ENCODE data around the gene ZBTB7C. TPM values are rescaled to one million over a fixed set of nuclear protein-coding genes. Genes with fewer than 3 reads are reported as not detected.

The ZBTB7C gene
- total RNA-seq, 1 donor from 2014 or later = 2.7 TPM

DNA sequence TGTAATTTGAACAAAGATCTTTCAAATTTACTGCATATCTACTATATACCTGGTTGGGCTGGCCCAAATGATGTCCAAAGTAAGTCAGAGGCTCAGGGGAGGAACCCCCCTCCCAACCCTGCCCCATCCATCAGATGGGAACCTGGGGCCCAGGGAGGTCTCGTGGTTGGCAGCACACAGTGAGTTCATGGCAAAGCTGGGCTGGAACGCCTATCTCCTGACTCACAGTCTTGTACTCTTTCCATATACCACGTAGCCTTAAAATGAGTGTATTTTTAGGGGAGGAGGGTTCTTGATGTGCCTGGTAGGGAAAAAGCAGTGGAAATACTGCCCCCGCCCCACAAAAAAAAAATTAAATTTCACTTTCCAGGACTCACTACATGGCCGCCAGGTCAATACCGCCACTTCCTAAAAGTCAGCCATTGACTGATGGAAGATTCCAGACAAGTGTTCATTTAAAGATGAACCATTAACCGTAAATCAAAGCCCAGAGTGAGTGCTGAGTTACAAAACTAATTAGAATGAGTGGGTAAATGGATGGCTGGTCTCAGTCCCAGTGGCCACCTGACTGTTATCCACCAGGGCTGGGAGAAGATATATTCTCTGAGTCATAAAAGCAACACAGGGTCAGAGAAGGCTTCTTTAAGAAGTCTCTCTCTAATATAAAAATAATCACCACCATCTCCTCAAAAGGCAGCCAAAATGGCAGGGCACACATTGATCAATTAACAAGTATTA lies 80.5 kb downstream of the ZBTB7C start:
- no peaks in the 10 kb centered on the region for H3K9me3 ChIP-seq (replicated peaks)
- H3K4me3 ChIP-seq = no peak overlapping the region
- TF ChIP-seq, protein P1, sequence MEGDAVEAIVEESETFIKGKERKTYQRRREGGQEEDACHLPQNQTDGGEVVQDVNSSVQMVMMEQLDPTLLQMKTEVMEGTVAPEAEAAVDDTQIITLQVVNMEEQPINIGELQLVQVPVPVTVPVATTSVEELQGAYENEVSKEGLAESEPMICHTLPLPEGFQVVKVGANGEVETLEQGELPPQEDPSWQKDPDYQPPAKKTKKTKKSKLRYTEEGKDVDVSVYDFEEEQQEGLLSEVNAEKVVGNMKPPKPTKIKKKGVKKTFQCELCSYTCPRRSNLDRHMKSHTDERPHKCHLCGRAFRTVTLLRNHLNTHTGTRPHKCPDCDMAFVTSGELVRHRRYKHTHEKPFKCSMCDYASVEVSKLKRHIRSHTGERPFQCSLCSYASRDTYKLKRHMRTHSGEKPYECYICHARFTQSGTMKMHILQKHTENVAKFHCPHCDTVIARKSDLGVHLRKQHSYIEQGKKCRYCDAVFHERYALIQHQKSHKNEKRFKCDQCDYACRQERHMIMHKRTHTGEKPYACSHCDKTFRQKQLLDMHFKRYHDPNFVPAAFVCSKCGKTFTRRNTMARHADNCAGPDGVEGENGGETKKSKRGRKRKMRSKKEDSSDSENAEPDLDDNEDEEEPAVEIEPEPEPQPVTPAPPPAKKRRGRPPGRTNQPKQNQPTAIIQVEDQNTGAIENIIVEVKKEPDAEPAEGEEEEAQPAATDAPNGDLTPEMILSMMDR (IDR thresholded peaks at IDR 0.05; ENCODE audit: borderline replicate concordance) = no peak
- no peak for DNase-seq
- no peaks in the 10 kb centered on the region for H3K36me3 ChIP-seq
- intact Hi-C loops (cut with micrococcal nuclease) = no loop called here
- H3K27me3 ChIP-seq (ENCODE audit: low read depth) = no peaks in the 10 kb centered on the region
- H3K27ac ChIP-seq (replicated peaks) = no peak overlapping the region
- H3K4me1 ChIP-seq = no peaks in the 10 kb centered on the region

DNA sequence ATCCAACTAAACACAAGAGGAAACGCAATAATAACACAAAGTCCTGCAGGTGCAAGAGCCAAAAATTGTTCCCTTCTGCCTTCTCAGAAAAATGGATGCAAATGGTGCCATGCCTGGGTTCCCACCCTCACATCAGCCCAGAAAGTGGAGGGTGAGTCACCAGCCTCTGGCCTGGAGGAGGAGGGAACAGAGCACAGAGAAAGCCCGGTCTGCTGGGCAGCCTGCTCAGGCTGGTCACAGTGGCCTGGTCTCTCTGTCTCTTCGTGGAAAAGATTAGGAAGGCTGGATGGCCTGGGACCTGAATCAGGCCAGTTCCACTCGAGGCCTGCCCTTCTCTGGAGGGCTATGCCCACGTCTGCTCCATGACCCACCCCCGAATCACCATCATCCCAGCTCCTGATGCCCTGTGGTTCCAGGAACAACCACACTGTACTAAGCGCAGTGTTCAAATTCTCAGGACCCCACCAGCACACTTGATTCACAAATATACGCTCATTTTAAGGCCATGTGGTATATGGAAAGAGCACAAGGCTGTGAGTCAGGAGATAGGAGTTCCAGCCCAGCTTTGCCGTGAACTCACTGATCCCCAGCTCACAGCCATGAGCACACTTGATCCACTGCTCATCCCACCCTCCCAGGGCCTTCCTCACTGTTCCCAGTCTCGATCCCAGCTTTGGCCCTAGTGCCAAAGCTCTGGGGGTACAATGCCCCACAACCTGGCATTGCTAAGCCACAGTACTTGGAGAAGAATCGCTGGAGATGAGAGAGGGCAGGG lies 82.1 kb downstream of the ZBTB7C start:
- H3K9me3 ChIP-seq (replicated peaks) = no peaks in the 10 kb centered on the region
- H3K36me3 ChIP-seq = no peaks in the 10 kb centered on the region
- intact Hi-C loops (cut with micrococcal nuclease) = no loop called here
- no peak overlapping the region for H3K27ac ChIP-seq (replicated peaks)
- TF ChIP-seq, protein P1 (IDR thresholded peaks at IDR 0.05; ENCODE audit: borderline replicate concordance) = no peak
- H3K4me1 ChIP-seq = no peaks in the 10 kb centered on the region
- H3K27me3 ChIP-seq (ENCODE audit: low read depth) = no peaks in the 10 kb centered on the region
- no peak overlapping the region for H3K4me3 ChIP-seq
- no peak for DNase-seq

DNA sequence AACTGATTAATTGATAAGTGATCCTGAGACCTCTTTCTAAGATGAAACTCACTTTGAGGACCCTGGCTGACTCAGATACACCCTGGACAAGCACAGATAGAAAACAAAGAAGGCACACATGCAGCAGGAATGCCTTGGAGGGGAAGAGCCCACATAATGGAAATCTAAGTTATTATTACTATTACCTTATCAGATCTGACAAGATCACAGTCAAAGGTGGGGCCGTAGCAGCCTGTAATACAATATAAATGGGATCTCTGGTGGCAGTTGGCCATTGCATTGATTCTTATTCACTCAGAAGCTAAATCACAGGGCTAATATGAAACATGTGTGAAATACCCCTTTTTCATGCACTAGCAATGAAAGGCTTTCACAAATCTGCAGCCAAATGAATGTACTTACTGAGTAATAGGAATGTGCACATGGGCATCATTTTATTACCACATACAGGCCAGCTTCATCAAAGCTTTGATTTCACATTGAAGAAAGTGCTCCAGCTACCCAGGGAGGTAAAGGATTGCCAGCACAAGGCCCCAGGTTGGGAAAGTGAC lies 84.0 kb downstream of the ZBTB7C start:
- no peaks in the 10 kb centered on the region for H3K9me3 ChIP-seq (replicated peaks)

DNA sequence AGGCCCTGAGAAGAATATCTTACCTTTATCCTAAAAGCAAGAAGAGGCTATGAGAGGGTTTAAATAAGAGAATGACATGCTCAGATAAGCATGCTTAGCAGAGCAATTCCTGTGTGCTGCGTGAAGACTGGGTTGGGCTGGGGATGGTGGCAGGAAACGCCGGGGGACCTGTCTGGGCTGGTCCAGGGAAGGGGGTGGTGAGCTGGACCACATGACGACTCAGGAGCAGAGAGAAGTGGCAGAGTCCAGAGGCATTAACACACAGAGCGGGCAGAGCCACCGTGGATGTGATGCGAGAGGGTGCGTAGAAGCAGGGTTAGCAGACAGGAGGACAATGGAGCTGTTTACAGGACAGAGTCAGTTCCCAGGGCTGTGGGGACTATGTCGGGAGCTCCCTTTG lies 84.5 kb downstream of the ZBTB7C start:
- TF ChIP-seq, protein P1 (IDR thresholded peaks at IDR 0.05; ENCODE audit: borderline replicate concordance) = no peak
- intact Hi-C loops (cut with micrococcal nuclease) = no loop called here
- DNase-seq = no peak
- H3K9me3 ChIP-seq (replicated peaks) = no peaks in the 10 kb centered on the region
- no peaks in the 10 kb centered on the region for H3K27me3 ChIP-seq (ENCODE audit: low read depth)
- H3K4me3 ChIP-seq = no peak overlapping the region
- peaks cover 5% of the 10 kb centered on the region for H3K4me1 ChIP-seq
- H3K36me3 ChIP-seq = no peaks in the 10 kb centered on the region
- no peak overlapping the region for H3K27ac ChIP-seq (replicated peaks)

More for the DNA sequence above, 84.0 kb downstream of the ZBTB7C start:
- intact Hi-C loops (cut with micrococcal nuclease) = no loop called here
- TF ChIP-seq, protein P1 (IDR thresholded peaks at IDR 0.05; ENCODE audit: borderline replicate concordance) = no peak
- no peaks in the 10 kb centered on the region for H3K27me3 ChIP-seq (ENCODE audit: low read depth)
- H3K4me3 ChIP-seq = no peak overlapping the region
- no peak overlapping the region for H3K27ac ChIP-seq (replicated peaks)
- H3K36me3 ChIP-seq = no peaks in the 10 kb centered on the region
- no peak for DNase-seq
- H3K4me1 ChIP-seq = peaks cover 1% of the 10 kb centered on the region

DNA sequence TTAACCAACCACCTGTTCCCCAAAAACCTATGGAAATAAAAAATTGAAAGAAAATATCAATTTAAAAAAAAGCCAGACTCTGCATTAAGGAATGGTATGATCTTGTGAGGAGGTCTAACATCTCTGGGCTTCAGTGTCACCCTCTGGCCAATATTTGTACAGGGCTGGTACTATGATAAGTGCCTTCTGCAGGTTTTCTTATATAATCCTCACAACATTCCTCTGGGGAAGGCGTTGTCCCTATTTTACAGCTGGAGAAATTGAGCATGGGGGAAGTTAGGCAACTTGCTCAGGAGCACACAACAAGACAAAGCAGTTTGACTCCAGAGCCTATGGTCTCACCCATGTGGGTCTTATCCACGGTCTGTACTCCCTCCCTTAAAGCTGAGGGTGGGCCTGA lies 86.0 kb downstream of the ZBTB7C start:
- DNase-seq = no peak
- intact Hi-C loops (cut with micrococcal nuclease) = no loop called here
- Histone ChIP-seq H3K27me3 (ENCODE audit: low read depth) (no peaks in the 10 kb centered on the region), H3K4me1 (peaks cover 5% of the 10 kb centered on the region), H3K4me3 (no peak overlapping the region), H3K27ac (replicated peaks) (no peak overlapping the region), H3K36me3 (no peaks in the 10 kb centered on the region), H3K9me3 (replicated peaks) (no peaks in the 10 kb centered on the region)
- TF ChIP-seq, protein P1 (IDR thresholded peaks at IDR 0.05; ENCODE audit: borderline replicate concordance) = no peak

Data from left ventricle myocardium inferior (tissue), 1 donor.